Panc1 (cell line): Measurements from ENCODE around the gene NOP14. TPM values are rescaled to one million over a fixed set of nuclear protein-coding genes. Genes with fewer than 3 reads are reported as not detected.

ENCODE experiments used
- ATAC-seq: fragments of 200-7000 bp; cut with Tn5 transposase; 2 replicates; pipeline ENCODE4 v1.9.1; 2020; ENCODE audit warnings: mild to moderate bottlenecking, moderate library complexity
- BruUV-seq: library from RNA; stranded (reverse); fragments of 400-500 nt; replicated peaks from 2 replicates; lab custom pipeline; 2021; lab: Mats Ljungman, UMichigan
- CTCF ChIA-PET: fragments of 300-600 bp; sonication (Branson Sonifier 250); formaldehyde crosslinking; loops from one replicate; lab custom pipeline; 2022; ENCODE audit warnings: antibody characterized with exemption; lab: Charles Lee
- POLR2A ChIA-PET: fragments of 300-600 bp; sonication (Branson Sonifier 250); formaldehyde crosslinking; loops from one replicate; lab custom pipeline; 2022; ENCODE audit warnings: antibody characterized with exemption; lab: Charles Lee
- DNase-seq: peaks from one replicate; pipeline ENCODE4 v3.0.0-alpha.2; 2010; ENCODE audit warnings: low read depth, low spot score
- H3K27ac ChIP-seq: 2 replicates; pipeline ENCODE4 v1.5.1; 2011; ENCODE audit warnings: mild to moderate bottlenecking, low read length, inconsistent platforms
- H3K27me3 ChIP-seq: fragments of 200-500 bp; sonication (Bioruptor generic); 2 replicates; pipeline ENCODE4 v1.6.0; 2014; ENCODE audit warnings: low read length, inconsistent platforms; ENCODE audit not compliant: control insufficient read depth, insufficient read depth
- H3K36me3 ChIP-seq: fragments of 200-500 bp; sonication (Bioruptor generic); 2 replicates; pipeline ENCODE4 v1.5.1; 2014; ENCODE audit warnings: inconsistent platforms, mild to moderate bottlenecking, low read length, moderate library complexity; ENCODE audit not compliant: control insufficient read depth, insufficient read depth
- H3K4me1 ChIP-seq: 2 replicates; pipeline ENCODE4 v1.5.1; 2011; ENCODE audit warnings: inconsistent platforms, mild to moderate bottlenecking, low read length, moderate library complexity; ENCODE audit not compliant: control insufficient read depth, insufficient read depth
- H3K4me3 ChIP-seq, 2 experiments: 2 replicates each; pipeline ENCODE4 v1.5.1; 2011 to 2012; ENCODE audit warnings: low read depth in 2 of 2, low read length in 2 of 2, mild to moderate bottlenecking in 2 of 2, inconsistent platforms in 1 of 2, moderate library complexity in 1 of 2
- H3K9me3 ChIP-seq: fragments of 200-500 bp; sonication (Bioruptor generic); 2 replicates; pipeline ENCODE4 v1.5.1; 2014; ENCODE audit warnings: low read depth, mild to moderate bottlenecking, inconsistent platforms, low read length, moderate library complexity; ENCODE audit not compliant: control insufficient read depth, insufficient read depth
- CTCF ChIP-seq: fragments of 450-650 bp; IDR thresholded peaks from 2 replicates; pipeline ENCODE4 v1.5.1; 2017; ENCODE audit warnings: mild to moderate bottlenecking
- POLR2AphosphoS5 ChIP-seq: IDR thresholded peaks from 2 replicates; pipeline ENCODE4 v1.6.1; 2012; ENCODE audit warnings: mild to moderate bottlenecking, low read depth, low read length, moderate library complexity
- REST ChIP-seq, 2 experiments: IDR thresholded peaks; 2 replicates each; pipeline ENCODE4 v1.6.1; 2011 to 2012; ENCODE audit warnings: low read depth in 2 of 2, control low read depth in 1 of 2, low read length in 1 of 2, mild to moderate bottlenecking in 1 of 2, moderate library complexity in 1 of 2; ENCODE audit not compliant: insufficient read depth in 1 of 2
- SIN3A ChIP-seq: IDR thresholded peaks from 2 replicates; pipeline ENCODE4 v1.6.1; 2012; ENCODE audit warnings: low read depth, mild to moderate bottlenecking, low read length, moderate library complexity, borderline replicate concordance; ENCODE audit not compliant: insufficient read depth
- TCF7L2 ChIP-seq: IDR thresholded peaks from 2 replicates; pipeline ENCODE4 v1.6.1; 2011; ENCODE audit warnings: mild to moderate bottlenecking, low read depth, low read length, inconsistent platforms
- in situ Hi-C: cut with HindIII; loops from 2 replicates; pipeline ENCODE4 v1.10.0; 2016; ENCODE audit warnings: low sequenced_read_pairs, low pct_unique_long_range_greater_than_20kb
- intact Hi-C: fragments of 100-400 bp; cut with micrococcal nuclease; formaldehyde crosslinking; loops from one replicate; pipeline ENCODE4 v1.10.0; 2022; ENCODE audit not compliant: unreplicated experiment
- total RNA-seq: library from RNA; stranded (reverse); gene quantifications from one replicate; pipeline ENCODE4 v1.2.1, GENCODE V29; 2021; ENCODE audit not compliant: unreplicated experiment

The NOP14 gene
- total RNA-seq, 1 experiment from 2014 or later = 32.9 TPM

- Histone ChIP-seq H3K27ac (no peak overlapping the region), H3K27me3 (no peaks in the 10 kb centered on the region), H3K4me3 (no peak overlapping the region), H3K4me1 (no peaks in the 10 kb centered on the region), H3K36me3 (peaks cover 2% of the 10 kb centered on the region; the same call in 1 of the 2 replicates), H3K9me3 (no peaks in the 10 kb centered on the region)
- POLR2A ChIA-PET = no interaction called here
- no peak for DNase-seq
- no peak for TF ChIP-seq SIN3A
- TF ChIP-seq TCF7L2 = no peak
- intact Hi-C loops (no loop called here), in situ Hi-C loops (no loop called here)
- CTCF ChIA-PET = no interaction called here
- no TSS peak for BruUV-seq
- no peak for ATAC-seq
Measured at GRCh38 chr4:2907226-2907625, 56.0 kb downstream of the NOP14 start.

GRCh38 chr4:2906218-2906617, 57.0 kb downstream of the NOP14 start:
- in situ Hi-C loops = no loop called here
- peaks cover 2% of the 10 kb centered on the region; the same call in 1 of the 2 replicates for H3K36me3 ChIP-seq
- H3K9me3 ChIP-seq = no peaks in the 10 kb centered on the region
- CTCF ChIA-PET = no interaction called here
- H3K27me3 ChIP-seq = no peaks in the 10 kb centered on the region
- no peak for ATAC-seq
- no peaks in the 10 kb centered on the region for H3K4me1 ChIP-seq
- POLR2A ChIA-PET = no interaction called here
- no peak for TF ChIP-seq POLR2AphosphoS5
- TF ChIP-seq SIN3A = no peak
- no peak for TF ChIP-seq REST (IDR thresholded peaks at IDR 0.05; ENCODE audit: insufficient read depth in 1 of 2, low read depth in 2 of 2, low read length in 1 of 2)
- TF ChIP-seq CTCF = no peak
- TF ChIP-seq TCF7L2 = no peak
- H3K4me3 ChIP-seq = no peak overlapping the region
- no peak overlapping the region for H3K27ac ChIP-seq
- BruUV-seq = no TSS peak
- no peak for DNase-seq
- intact Hi-C loops = no loop called here

GRCh38 chr4:2905544-2905943, 57.7 kb downstream of the NOP14 start:
- BruUV-seq = no TSS peak
- no peaks in the 10 kb centered on the region for H3K27me3 ChIP-seq
- no peaks in the 10 kb centered on the region for H3K9me3 ChIP-seq
- intact Hi-C loops = no loop called here
- H3K36me3 ChIP-seq = peaks cover 2% of the 10 kb centered on the region; the same call in 1 of the 2 replicates
- H3K4me3 ChIP-seq = no peak overlapping the region
- H3K4me1 ChIP-seq = no peaks in the 10 kb centered on the region
- CTCF ChIA-PET = no interaction called here
- ATAC-seq = no peak
- no peak for TF ChIP-seq CTCF
- TF ChIP-seq SIN3A = no peak
- TF ChIP-seq REST (IDR thresholded peaks at IDR 0.05; ENCODE audit: insufficient read depth in 1 of 2, low read depth in 2 of 2, low read length in 1 of 2) = no peak
- TF ChIP-seq POLR2AphosphoS5 = no peak
- no peak for TF ChIP-seq TCF7L2
- in situ Hi-C loops = no loop called here
- H3K27ac ChIP-seq = no peak overlapping the region
- POLR2A ChIA-PET = no interaction called here
- no peak for DNase-seq
